ENCODE data around the gene PLEKHB2. TPM values are rescaled to one million over a fixed set of nuclear protein-coding genes. Genes with fewer than 3 reads are reported as not detected.
"Not testable (repeated sequence)": the region's sequence is repeated elsewhere in the genome, so short reads cannot be mapped to it uniquely, and the experiment has no call there.

Gene PLEKHB2
- total and polyA plus RNA-seq, 2 donors (not counting 1 experiment from before 2014, with no cell fraction given), result 16.3 to 39.5 TPM

DNA sequence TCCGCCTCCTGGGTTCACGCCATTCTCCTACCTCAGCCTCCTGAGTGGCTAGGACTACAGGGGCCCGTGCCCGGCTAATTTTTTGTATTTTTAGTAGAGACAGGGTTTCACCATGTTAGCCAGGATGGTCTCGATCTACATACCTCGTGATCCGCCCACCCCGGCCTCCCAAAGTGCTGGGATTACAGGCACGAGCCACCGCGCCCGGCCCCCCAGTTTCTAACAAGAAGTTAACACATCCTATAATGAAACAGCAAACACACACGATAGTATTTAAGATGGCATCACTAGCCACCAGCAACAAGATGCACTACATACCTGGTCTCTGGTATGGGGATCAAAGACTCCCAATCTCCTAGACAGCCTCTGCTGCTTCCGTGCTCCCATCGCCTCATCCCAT, 29.6 kb upstream of the PLEKHB2 start:
- CTCF ChIA-PET; H3K9me3 ChIP-seq (ENCODE audit: control extremely low read depth in 1 of 3, control insufficient read depth in 2 of 3, insufficient read depth in 1 of 3, low read length in 2 of 3): not testable (repeated sequence)

DNA sequence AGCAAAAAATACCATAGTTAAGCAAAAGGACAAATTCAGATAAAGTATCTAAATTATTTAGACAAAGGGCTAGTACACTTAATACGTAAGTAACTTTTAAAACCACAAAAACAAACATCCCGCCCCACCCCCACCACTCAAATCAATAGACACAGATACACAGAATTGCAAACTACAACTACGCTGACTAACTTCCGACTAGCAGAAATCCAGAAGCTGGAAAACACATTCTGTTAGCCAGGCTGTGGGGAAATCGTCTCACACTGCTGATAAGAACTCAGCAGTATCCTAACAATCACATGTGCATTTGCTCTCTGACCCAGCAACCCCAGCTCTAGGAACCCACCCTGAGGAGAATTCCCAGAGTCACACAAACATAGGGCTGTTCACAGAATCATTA, 28.4 kb upstream of the PLEKHB2 start:
- Mint-ChIP-seq H3K9me3 (ENCODE audit: insufficient read depth) (no peaks in the 10 kb centered on the region), H3K27me3 (no peaks in the 10 kb centered on the region), H3K27ac (no peak overlapping the region), H3K4me3 (no peak overlapping the region), H3K4me1 (peaks cover 5% of the 10 kb centered on the region)
- TF ChIP-seq, protein P1, sequence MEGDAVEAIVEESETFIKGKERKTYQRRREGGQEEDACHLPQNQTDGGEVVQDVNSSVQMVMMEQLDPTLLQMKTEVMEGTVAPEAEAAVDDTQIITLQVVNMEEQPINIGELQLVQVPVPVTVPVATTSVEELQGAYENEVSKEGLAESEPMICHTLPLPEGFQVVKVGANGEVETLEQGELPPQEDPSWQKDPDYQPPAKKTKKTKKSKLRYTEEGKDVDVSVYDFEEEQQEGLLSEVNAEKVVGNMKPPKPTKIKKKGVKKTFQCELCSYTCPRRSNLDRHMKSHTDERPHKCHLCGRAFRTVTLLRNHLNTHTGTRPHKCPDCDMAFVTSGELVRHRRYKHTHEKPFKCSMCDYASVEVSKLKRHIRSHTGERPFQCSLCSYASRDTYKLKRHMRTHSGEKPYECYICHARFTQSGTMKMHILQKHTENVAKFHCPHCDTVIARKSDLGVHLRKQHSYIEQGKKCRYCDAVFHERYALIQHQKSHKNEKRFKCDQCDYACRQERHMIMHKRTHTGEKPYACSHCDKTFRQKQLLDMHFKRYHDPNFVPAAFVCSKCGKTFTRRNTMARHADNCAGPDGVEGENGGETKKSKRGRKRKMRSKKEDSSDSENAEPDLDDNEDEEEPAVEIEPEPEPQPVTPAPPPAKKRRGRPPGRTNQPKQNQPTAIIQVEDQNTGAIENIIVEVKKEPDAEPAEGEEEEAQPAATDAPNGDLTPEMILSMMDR (IDR thresholded peaks at IDR 0.05), result no peak
- TF ChIP-seq EZH2 (IDR thresholded peaks at IDR 0.05; ENCODE audit: borderline replicate concordance, insufficient read depth, low read depth, low read length, poor library complexity, severe bottlenecking), result no peak
- intact Hi-C loops (cut with micrococcal nuclease), result no loop called here
- no peaks in the 10 kb centered on the region for H3K4me1 ChIP-seq (ENCODE audit: control insufficient read depth in 2 of 2, insufficient read depth in 2 of 2, low read length in 2 of 2)
- no peak overlapping the region for H3K9ac ChIP-seq (ENCODE audit: low read length)
- H3K27me3 ChIP-seq (replicated peaks in 1 of 4; ENCODE audit: control extremely low read depth in 1 of 4, control insufficient read depth in 3 of 4, insufficient read depth in 4 of 4, low read length in 3 of 4), result no peaks in the 10 kb centered on the region
- H3K4me3 ChIP-seq (ENCODE audit: control extremely low read depth in 1 of 5, extremely low read depth in 1 of 5, insufficient read depth in 1 of 5, low read depth in 2 of 5, low read length in 4 of 5), result no peak overlapping the region
- peaks cover 4 to 70% of the 10 kb centered on the region in 2 experiments for H3K36me3 ChIP-seq (replicated peaks in 1 of 2; ENCODE audit: control extremely low read depth in 1 of 2, control insufficient read depth in 1 of 2, extremely low read depth in 1 of 2, insufficient read depth in 2 of 2, low read length in 1 of 2)
- H3K27ac ChIP-seq (ENCODE audit: low read length in 2 of 2), result no peak overlapping the region
- peaks cover 94% of the 10 kb centered on the region for H3K79me2 ChIP-seq (ENCODE audit: control insufficient read depth, insufficient read depth, low read length)
- DNase-seq, result no peak
- POLR2A ChIA-PET, result no interaction called here
- H4K20me1 ChIP-seq (ENCODE audit: control insufficient read depth, insufficient read depth, low read length, poor library complexity, severe bottlenecking), result peaks cover 94% of the 10 kb centered on the region
- 100% methylated on average over 4 of the region's 5 CpGs for WGBS (ENCODE audit: insufficient coverage)
- CTCF ChIA-PET, result no interaction called here
- H2AFZ ChIP-seq (ENCODE audit: insufficient read depth, low read depth, low read length, poor library complexity, severe bottlenecking), result no peak overlapping the region
- no peaks in the 10 kb centered on the region for H3K9me3 ChIP-seq (ENCODE audit: control extremely low read depth in 1 of 3, control insufficient read depth in 2 of 3, insufficient read depth in 1 of 3, low read length in 2 of 3)
- no peak overlapping the region for H3K4me2 ChIP-seq (replicated peaks; ENCODE audit: low read depth, low read length, poor library complexity, severe bottlenecking)
- no peak for ATAC-seq (ENCODE audit: low read depth)

More for the DNA sequence above, 29.6 kb upstream of the PLEKHB2 start:
- H3K27ac Mint-ChIP-seq; H2AFZ ChIP-seq (ENCODE audit: insufficient read depth, low read depth, low read length, poor library complexity, severe bottlenecking); H3K27me3 ChIP-seq (replicated peaks in 1 of 4; ENCODE audit: control extremely low read depth in 1 of 4, control insufficient read depth in 3 of 4, insufficient read depth in 4 of 4, low read length in 3 of 4); POLR2A ChIA-PET; H3K4me1 Mint-ChIP-seq; H3K27me3 Mint-ChIP-seq; H3K9ac ChIP-seq (ENCODE audit: low read length); H3K4me1 ChIP-seq (ENCODE audit: control insufficient read depth in 2 of 2, insufficient read depth in 2 of 2, low read length in 2 of 2); H3K4me3 ChIP-seq (ENCODE audit: control extremely low read depth in 1 of 5, extremely low read depth in 1 of 5, insufficient read depth in 1 of 5, low read depth in 2 of 5, low read length in 4 of 5); H3K27ac ChIP-seq (ENCODE audit: low read length in 2 of 2); H3K4me2 ChIP-seq (replicated peaks; ENCODE audit: low read depth, low read length, poor library complexity, severe bottlenecking); intact Hi-C loops (cut with micrococcal nuclease); DNase-seq; H3K9me3 Mint-ChIP-seq (ENCODE audit: insufficient read depth); ATAC-seq (ENCODE audit: low read depth); H3K4me3 Mint-ChIP-seq: not testable (repeated sequence)
- H3K79me2 ChIP-seq (ENCODE audit: control insufficient read depth, insufficient read depth, low read length), result peaks cover 92% of the 10 kb centered on the region
- 96% methylated on average over 13 of the region's 15 CpGs for WGBS (ENCODE audit: insufficient coverage)
- H3K36me3 ChIP-seq (replicated peaks in 1 of 2; ENCODE audit: control extremely low read depth in 1 of 2, control insufficient read depth in 1 of 2, extremely low read depth in 1 of 2, insufficient read depth in 2 of 2, low read length in 1 of 2), result peaks cover 8 to 70% of the 10 kb centered on the region in 2 experiments
- peaks cover 94% of the 10 kb centered on the region for H4K20me1 ChIP-seq (ENCODE audit: control insufficient read depth, insufficient read depth, low read length, poor library complexity, severe bottlenecking)

All from B cell (primary cell).